Esophagus mucosa (tissue), 1 donor: ENCODE data around the gene DHFR. TPM values are rescaled to one million over a fixed set of nuclear protein-coding genes. Genes with fewer than 3 reads are reported as not detected.
"Not testable (repeated sequence)": the region's sequence is repeated elsewhere in the genome, so short reads cannot be mapped to it uniquely, and the experiment has no call there.

Experiments
- ATAC-seq: fragments of 200-7000 bp; cut with Tn5 transposase; one replicate; pipeline ENCODE4 v1.9.1; 2020
- total RNA-seq: library from RNA; stranded (reverse); gene quantifications from one replicate; pipeline ENCODE4 v1.2.4, GENCODE V29; 2023
- donor health status: DM: yes; HTN: yes; CAD: no.

Gene DHFR
- total RNA-seq, 1 donor from 2014 or later, result 15.2 TPM

- no peak for ATAC-seq
These were observed 62.7 kb downstream of the DHFR start for GRCh38 chr5:80592105-80592504.

DNA sequence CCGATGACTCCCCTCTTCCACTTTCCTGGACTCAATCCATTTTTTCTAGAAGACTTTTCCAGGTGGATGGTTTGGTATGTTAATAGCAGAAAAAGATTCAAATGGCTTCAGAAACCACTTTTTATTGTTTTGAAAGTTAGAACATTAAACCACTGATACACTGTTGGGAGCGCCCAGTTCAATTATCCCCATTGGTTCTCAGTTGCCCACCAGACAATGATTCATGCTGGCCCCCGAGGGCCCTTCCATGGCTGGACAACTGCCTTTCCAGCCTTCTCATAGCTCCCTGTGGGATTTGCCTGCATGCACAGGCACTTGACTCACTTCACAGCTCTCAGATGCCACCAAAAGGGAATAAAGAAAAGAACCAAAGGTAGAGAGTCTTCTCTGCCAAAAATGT lies 63.4 kb downstream of the DHFR start:
- ATAC-seq, result no peak

DNA sequence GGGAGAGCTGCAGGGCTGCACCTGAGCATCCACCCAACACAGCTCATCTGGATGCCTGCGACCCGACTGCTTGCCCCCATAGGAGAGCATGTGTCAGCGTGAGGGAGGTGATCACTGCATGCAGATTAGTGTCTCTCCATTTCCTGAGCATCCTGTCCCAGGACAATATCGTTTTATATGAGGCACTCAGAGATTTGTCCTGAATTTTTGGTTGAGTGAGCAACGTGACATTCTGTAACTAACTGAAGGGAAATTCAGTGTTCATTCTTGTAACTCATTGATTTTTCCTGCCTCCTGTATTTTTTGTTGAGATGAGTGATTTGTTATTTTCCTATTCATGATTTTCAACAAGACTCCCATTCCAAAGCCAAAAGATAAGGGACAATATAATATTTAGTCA lies 64.0 kb downstream of the DHFR start:
- ATAC-seq, result no peak

DNA sequence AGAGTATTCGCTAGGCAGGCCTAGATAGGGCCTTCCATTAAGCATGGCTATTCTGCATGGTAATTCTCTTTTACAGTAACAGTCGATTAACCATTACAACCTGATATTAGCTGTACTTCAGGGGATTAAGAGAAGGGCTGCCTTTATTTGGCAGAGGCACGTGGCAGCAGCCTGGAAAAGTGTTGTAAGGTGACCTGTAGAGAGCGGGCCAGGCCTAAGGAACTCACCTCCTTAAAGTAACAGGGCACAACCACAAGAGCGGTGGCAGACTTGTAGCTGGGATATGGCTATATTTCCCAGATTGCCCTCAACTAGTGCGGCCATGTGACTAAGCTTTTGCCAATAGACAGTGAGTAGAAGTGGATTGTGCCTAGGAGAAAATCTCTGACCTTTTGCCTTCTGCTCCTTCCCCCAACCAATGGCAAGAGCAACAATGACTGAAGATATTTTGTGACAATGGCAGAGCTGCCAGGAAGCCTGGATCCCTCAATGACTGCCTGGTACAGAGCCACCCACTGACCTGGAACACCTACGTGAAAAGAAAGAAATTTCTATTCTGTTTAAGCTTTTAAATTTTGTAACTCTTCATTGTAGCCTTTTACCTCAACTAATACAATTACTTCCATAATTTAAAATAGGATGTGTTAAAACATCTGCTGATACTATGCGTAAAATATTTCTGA lies 65.8 kb downstream of the DHFR start:
- no peak for ATAC-seq

GRCh38 chr5:80584770-80585169 lies 70.0 kb downstream of the DHFR start:
- no peak for ATAC-seq

- not testable (repeated sequence) for ATAC-seq
These were observed 74.5 kb downstream of the DHFR start for GRCh38 chr5:80580291-80580690.

DNA sequence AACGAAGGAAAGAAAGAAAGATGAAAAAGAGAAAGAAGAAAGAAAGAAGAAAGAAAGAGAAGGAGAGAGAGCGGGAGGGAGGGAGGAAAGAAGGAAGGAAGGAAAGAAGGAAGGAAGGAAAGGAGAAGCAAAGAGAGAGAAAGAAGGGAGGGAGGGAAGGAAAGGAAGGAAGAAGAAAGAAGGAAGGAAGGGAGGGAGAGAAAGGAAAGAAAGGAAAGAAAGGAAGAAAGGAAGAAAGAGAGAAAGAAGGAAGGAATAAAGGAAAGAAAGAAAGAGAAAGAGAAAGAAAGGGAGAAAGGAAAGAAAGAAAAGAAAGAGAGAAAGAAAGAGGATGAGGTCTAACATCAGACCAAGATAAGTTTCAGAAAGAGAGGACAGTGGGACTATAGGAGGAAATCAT lies 75.7 kb downstream of the DHFR start:
- no peak for ATAC-seq

GRCh38 chr5:80577707-80578106 lies 77.1 kb downstream of the DHFR start:
- ATAC-seq, result no peak

DNA sequence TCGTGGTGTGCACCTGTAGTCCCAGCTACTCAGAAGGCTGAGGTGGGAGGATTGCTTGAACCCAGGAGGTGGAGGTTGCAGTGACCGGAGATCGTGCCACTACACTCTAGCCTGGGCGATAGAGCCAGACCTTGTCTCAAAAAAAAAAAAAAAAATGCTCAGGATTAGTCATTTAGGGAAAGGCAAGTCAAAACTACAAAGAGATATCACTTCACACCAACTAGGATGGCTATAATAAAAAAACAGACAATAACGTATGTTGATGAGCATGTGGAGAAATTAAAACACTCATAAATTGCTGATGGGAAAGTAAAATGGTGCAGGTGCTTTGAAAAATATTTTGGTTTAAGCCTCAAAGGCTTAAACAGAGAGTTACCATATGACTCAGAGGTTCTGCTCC lies 78.4 kb downstream of the DHFR start:
- ATAC-seq, result no peak

Other genes starting within 250 kb of the DHFR start
- gene ZFYVE16, start 246.9 kb downstream of the DHFR start, total RNA-seq, result 21.4 TPM
- gene FAM151B, start 166.9 kb downstream of the DHFR start, total RNA-seq, result 1.3 TPM
- gene ANKRD34B, start 84.7 kb downstream of the DHFR start, total RNA-seq, result not detected
- 11.4 TPM for gene MSH3, start 331 bp downstream of the DHFR start, total RNA-seq